Activated T-helper 1 cell treated with anti-CD3 and anti-CD28 coated beads, Interleukin-12 subunit alpha, Interleukin-12 subunit beta, Interleukin-2, Interleukin-4 antibody, amounts not matched to agents 30 ng/mL and 10 ng/mL and 1 ng/mL, durations not matched to agents 14 hours and 24 hours and 36 hours (primary cell): ENCODE measurements around the gene CCDC88C. TPM values are rescaled to one million over a fixed set of nuclear protein-coding genes. Genes with fewer than 3 reads are reported as not detected.

Source experiments
- DNase-seq: peaks from one replicate; pipeline ENCODE4 v3.0.0; 2021; ENCODE audit warnings: low spot score
- H3K27ac Mint-ChIP-seq: one replicate; pipeline ENCODE4 v1.8.0; 2021; ENCODE audit warnings: mild to moderate bottlenecking, mixed read lengths
- H3K27me3 Mint-ChIP-seq: one replicate; pipeline ENCODE4 v1.8.0; 2022; ENCODE audit warnings: mild to moderate bottlenecking, moderate library complexity, mixed read lengths; ENCODE audit not compliant: insufficient read depth
- H3K36me3 Mint-ChIP-seq: one replicate; pipeline ENCODE4 v1.8.0; 2021; ENCODE audit warnings: low read depth, mixed read lengths
- H3K4me1 Mint-ChIP-seq: one replicate; pipeline ENCODE4 v1.8.0; 2021; ENCODE audit warnings: low read depth, mixed read lengths
- H3K4me3 Mint-ChIP-seq: one replicate; pipeline ENCODE4 v1.8.0; 2021; ENCODE audit warnings: mild to moderate bottlenecking, moderate library complexity, mixed read lengths
- H3K9me3 Mint-ChIP-seq: one replicate; pipeline ENCODE4 v1.8.0; 2021; ENCODE audit warnings: mixed read lengths
- intact Hi-C: fragments of 100-400 bp; cut with micrococcal nuclease; formaldehyde crosslinking; loops from one replicate; pipeline ENCODE4 v1.15.1; 2024
- total RNA-seq: library from RNA; stranded (reverse); gene quantifications from 2 replicates; pipeline ENCODE4 v1.2.3, GENCODE V29; 2022

CCDC88C gene
- total RNA-seq, 1 donor from 2014 or later = 85.9 TPM

DNA sequence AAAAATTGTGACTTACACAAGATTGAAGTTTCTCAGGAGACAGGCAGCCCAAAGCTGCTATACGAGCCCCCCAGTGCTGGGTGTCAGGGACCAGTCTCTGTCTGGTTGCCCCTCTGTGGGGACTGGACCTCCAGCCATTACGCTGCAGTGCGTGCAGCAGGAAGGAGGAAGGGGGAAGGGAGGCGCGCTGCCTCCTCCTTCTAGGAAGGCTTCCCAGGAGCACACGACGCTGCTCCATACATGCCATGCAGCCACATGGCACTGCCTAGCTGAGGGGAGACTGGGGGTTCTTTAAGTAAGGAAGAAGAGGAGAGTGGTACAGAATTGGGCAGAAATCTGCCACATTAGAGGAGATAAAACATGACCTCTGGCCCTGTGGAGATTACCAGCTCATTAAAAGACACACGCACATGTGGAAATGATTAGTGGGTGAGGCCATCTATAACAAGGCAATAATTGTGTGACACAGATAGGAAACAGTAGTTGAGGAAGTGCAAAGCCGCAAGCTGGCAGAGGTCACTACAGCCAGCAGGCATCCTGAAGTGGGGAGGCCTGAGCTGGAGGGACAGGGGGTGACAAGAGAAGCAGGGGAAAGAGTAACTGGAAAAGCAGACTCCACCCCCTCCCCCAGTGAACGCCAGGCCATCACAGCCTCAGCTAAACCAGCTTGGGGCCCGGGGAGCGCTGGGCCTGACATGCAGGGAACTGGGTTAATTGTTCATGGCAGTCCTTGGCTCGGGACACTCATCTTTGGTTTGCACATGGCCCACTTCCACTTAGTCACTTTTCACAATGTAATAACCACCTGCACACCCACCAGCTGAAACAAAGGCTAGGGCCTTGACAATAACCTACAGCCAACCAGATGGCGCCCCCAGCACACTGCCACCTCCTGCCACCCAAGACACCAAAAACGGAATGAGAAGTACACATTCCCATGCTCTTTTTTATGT, 39.6 kb downstream of the CCDC88C start:
- intact Hi-C loops = loop anchor here (2.0 to 10.0 kb wide), 2 partner anchors 19 to 487 kb away; partner anchors contain the start of gene TC2N
- DNase-seq = no peak
- Mint-ChIP-seq H3K36me3 (peaks cover 22% of the 10 kb centered on the region), H3K9me3 (no peaks in the 10 kb centered on the region), H3K27ac (peak overlapping the region; percentile 18), H3K4me1 (peaks cover 93% of the 10 kb centered on the region), H3K27me3 (no peaks in the 10 kb centered on the region), H3K4me3 (peak overlapping the region; percentile 2)

DNA sequence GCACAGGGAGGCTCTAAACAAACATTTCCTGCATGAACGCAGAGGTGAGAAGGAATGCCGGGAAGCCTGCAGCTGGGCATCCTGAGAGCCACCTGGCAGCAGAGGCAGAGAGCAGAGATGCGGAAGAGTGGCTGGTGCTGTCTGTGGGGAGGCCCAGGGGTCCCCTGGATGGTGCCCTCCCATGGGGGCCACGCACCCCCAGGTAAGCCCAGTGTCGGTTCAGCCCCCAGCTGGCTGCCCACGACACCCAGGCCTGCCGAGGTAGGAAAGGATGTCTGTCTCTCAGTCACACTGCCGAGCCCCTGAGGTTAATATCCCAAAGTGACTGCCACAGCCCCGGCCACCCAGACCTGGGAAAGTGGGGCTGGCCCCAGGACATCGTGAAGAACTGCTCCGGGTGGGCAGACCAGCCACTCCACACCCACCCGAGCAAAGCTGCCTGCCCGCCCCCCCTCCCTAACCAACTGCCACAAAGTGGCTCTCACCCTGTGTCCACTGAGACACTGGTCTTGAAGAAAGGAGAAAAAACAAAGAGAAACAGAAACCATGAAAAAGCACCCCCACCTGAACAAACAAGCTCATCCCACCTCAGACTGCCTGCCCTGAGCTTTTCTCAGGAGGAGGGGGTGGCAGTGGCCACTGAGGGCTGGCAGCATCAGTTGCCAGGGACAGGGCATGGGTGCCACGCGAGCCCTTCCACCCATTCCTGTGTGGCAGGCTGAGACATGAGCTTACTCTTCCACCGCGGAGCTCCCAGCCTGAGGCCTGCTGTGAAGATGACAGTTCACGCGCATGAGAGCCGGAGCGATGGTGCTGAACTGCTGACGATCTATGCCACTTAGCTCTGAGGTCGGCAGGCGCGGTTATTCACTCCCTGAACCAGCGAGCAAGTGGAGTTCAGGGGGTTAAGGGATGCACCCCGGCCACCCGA, 40.8 kb downstream of the CCDC88C start:
- H3K9me3 Mint-ChIP-seq = no peaks in the 10 kb centered on the region
- intact Hi-C loops = loop anchor here (10.0 kb wide), 1 partner anchor 488 kb away; the partner anchor contains the start of gene TC2N
- H3K27ac Mint-ChIP-seq = peak overlapping the region; percentile 31
- H3K4me3 Mint-ChIP-seq = peak overlapping the region; percentile 48
- H3K36me3 Mint-ChIP-seq = peaks cover 16% of the 10 kb centered on the region
- no peak for DNase-seq
- no peaks in the 10 kb centered on the region for H3K27me3 Mint-ChIP-seq
- H3K4me1 Mint-ChIP-seq = peaks cover 93% of the 10 kb centered on the region

DNA sequence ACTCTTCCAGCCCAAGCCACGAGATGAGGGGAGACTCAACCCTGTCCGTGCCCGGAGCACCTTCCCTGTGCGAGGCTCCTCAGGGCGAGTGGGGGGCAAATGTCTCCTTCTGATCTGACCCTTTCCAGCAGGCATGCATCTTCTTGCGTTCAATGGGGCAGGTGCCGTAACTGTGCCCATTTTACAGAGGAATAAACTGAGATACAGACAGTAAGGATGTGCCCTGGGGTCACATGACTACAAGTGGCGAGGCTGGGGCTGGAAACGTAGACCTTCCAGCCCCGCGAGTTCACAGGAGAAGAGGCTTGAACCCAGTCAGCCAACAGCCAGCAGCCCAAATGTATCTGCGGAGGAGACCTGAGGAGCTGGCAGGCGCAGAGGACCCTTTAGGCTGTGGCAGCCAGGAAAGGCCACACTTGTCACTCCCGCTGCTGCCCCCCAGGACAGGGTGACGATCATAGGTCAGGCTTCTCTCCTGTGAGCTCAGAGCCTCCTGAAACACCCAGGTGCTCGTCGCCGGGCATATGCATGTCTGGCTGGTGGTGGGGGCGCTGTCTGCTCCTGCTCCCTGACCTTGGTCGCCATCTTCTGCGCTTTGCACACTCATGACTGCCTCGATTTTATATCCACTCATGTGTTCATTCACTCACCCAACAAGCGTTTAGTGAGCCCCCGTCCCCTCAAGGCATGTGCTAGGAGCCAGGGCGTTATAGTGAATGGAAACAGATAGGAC, 41.7 kb downstream of the CCDC88C start:
- Mint-ChIP-seq H3K27me3 (no peaks in the 10 kb centered on the region), H3K9me3 (no peaks in the 10 kb centered on the region), H3K4me3 (peak overlapping the region; percentile 31), H3K36me3 (peaks cover 14% of the 10 kb centered on the region), H3K4me1 (peaks cover 91% of the 10 kb centered on the region), H3K27ac (peak overlapping the region; percentile 94)
- no peak for DNase-seq
- intact Hi-C loops = loop anchor here (10.0 kb wide), 1 partner anchor 489 kb away; the partner anchor contains the start of gene TC2N

DNA sequence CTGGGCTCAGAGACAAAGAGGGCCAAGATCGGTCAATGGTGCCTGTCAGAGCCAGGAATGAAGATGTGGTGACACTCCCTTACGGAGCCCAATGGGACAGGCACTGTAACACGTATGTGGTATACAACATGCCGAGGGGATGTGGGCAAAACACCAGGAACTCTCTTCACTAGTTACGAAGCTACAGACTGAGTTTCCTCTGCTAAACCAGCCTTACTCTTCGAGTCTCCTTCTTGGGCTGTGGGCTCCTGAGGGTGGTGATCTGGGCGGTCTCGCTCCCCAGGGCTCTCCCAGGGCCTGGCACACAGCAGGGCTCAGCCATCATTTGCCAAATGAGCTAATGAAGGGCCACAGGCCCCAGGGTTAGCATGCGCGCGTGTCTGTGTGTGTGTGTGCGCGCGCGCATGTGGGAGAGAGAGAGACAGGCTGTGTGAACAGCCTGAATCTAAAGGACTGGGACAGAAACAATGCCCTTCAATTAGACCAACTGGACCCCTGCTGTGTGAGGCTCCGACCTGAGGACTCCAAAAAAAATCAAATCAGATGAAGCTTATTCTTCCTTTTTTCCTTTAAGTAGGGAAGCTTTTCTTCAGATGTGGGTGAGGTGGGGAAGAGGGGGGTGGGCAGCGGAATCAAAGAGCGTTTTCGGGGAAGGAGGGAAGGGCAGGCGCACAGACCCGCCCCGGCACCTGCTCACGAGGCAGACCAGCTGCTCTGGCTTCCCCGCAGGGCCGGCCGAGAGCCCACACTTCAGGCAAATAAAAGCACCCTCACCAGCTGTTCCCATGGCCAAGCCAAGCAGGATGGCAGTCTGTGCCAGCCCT, 42.5 kb downstream of the CCDC88C start:
- DNase-seq = no peak
- H3K27me3 Mint-ChIP-seq = no peaks in the 10 kb centered on the region
- H3K9me3 Mint-ChIP-seq = no peaks in the 10 kb centered on the region
- intact Hi-C loops = loop anchor here (1.0 to 10.0 kb wide), 2 partner anchors 13 to 490 kb away; partner anchors contain the start of gene TC2N
- H3K27ac Mint-ChIP-seq = peak overlapping the region; percentile 94
- peaks cover 91% of the 10 kb centered on the region for H3K4me1 Mint-ChIP-seq
- peak overlapping the region; percentile 75 for H3K4me3 Mint-ChIP-seq
- H3K36me3 Mint-ChIP-seq = peaks cover 11% of the 10 kb centered on the region

DNA sequence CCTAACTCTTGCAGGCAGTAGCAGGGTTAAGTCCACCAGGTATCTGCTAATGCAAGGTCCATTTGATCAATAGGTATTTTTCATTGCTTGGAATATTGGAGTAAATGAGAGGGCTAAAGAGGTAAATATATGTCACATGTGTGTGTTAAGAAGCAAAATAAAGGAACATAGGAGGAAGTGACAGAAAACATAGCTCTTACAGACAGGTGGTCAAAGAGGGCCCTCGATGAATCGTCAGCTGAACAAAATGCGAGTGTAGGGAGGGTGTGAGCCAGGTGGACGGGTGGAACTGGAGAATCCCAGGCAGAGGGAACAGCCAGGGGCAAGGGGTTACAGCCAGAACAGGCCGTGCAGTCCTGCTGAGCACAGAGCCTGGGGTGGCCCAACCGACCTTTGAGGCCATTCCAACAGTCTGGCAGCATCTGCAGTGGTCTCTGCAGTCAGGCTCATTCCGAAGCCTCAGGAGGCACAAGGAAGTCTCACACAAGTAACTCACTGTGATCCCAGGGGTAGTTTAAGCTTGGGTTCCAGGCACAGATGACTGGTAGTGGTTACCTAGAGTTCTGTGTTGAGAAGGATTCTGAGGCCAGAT, 43.2 kb downstream of the CCDC88C start:
- no peak for DNase-seq
- intact Hi-C loops = loop anchor here (1.0 to 10.0 kb wide), 2 partner anchors 14 to 490 kb away; partner anchors contain the start of gene TC2N
- Mint-ChIP-seq H3K4me3 (peak overlapping the region; percentile 75), H3K9me3 (no peaks in the 10 kb centered on the region), H3K27me3 (no peaks in the 10 kb centered on the region), H3K27ac (peak overlapping the region; percentile 94), H3K36me3 (peaks cover 11% of the 10 kb centered on the region), H3K4me1 (peaks cover 92% of the 10 kb centered on the region)

DNA sequence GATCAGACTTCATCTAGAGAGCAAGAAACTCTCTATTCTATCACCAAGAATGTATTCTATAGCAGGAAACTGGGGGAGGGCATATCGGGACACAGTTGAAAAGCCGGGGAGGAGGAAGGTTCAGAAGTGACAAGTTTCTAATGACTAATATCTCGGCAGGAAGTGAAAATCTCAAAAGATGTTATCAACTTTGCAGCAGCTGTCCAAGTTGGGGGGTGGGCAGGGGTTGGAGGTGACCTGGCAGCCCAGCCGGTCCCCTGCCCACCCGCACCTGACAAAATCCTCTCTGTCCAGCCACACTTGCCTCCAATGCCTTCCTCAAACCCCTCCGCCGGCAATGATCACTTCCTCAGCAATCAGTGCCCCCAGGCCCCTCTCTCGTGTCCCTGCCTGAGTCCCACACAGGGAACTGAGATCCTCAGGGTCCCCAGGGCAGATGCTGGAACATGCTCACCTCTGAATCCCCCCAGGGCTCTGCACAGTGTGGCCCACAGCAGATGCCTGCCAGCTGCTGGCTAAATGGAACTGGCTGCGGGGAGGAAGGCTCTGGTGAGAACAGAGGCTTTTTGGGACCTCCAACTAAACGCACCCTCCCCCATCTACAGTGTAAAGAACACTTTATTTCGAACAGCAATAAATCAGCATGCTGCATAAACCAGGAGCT, 43.9 kb downstream of the CCDC88C start:
- Mint-ChIP-seq H3K9me3 (no peaks in the 10 kb centered on the region), H3K27me3 (no peaks in the 10 kb centered on the region), H3K4me3 (peak overlapping the region; percentile 75), H3K27ac (peak overlapping the region; percentile 94), H3K4me1 (peaks cover 91% of the 10 kb centered on the region), H3K36me3 (peaks cover 11% of the 10 kb centered on the region)
- intact Hi-C loops = loop anchor here (1.0 to 10.0 kb wide), 9 partner anchors 15 to 491 kb away; partner anchors contain the start of gene TC2N
- peak; percentile 50 for DNase-seq

DNA sequence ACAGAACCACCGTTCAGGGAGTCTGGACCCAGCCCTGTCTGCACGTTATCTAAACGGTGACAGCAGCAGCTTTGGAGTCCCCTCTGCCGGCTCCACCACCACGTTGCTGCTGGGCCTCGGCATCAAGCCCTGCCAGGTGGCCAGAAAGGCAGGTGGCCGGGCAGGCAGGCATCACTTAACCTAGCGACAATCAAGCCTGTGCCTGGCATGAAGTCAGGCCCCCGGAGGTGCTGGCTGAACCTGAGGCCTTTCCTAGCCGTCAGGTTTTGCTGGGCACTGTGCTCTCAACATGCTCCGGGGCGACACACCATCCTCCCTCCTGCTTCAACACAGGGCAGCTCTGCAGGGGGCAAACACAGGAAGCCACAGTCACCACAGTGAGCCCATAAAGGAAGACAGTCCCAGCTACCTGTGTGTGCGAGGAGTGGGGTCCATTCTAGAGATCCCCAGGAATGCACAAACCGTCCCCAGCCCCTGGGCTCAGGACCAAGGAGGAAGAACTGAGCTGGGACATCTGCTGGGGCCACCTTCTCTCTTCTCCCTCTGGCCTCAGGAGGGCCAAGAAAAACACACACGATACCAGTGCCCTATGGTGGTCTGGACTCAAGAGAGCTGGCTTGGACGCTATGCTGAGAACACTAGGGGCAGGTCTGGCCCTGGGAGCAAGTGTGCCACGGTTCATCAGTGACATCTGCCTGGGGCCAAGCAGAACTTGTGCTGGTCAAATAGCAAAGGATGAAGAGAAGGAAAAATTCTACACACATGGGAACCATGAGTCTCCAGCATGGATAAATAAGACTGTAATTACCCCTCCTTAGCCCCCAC, 44.7 kb downstream of the CCDC88C start:
- H3K4me1 Mint-ChIP-seq = peaks cover 91% of the 10 kb centered on the region
- peak overlapping the region; percentile 94 for H3K27ac Mint-ChIP-seq
- intact Hi-C loops = loop anchor here (1.0 to 10.0 kb wide), 8 partner anchors 24 to 492 kb away; partner anchors contain the start of gene TC2N
- peaks cover 9% of the 10 kb centered on the region for H3K36me3 Mint-ChIP-seq
- H3K4me3 Mint-ChIP-seq = peak overlapping the region; percentile 75
- no peaks in the 10 kb centered on the region for H3K9me3 Mint-ChIP-seq
- H3K27me3 Mint-ChIP-seq = no peaks in the 10 kb centered on the region
- peak; percentile 37 for DNase-seq

DNA sequence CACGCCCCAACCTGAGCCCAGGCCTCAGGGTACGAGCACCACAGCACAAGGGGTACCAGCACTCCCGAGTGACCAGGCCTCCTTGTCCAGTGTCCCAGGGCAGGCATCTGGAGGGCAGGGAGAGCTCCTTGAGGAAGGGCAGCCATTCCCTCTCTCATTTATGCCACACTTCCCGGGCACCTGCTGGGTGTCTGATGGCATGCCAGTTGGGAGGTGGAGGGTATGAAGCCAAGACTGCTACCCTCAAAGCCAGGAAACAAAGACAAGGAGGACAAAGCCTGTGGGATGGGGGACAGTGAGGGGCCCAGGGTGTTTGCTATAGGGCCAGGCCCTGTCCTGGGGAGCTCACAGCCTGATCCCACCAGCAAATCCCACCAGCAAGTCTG, 45.6 kb downstream of the CCDC88C start:
- peak overlapping the region; percentile 61 for H3K4me3 Mint-ChIP-seq

DNA sequence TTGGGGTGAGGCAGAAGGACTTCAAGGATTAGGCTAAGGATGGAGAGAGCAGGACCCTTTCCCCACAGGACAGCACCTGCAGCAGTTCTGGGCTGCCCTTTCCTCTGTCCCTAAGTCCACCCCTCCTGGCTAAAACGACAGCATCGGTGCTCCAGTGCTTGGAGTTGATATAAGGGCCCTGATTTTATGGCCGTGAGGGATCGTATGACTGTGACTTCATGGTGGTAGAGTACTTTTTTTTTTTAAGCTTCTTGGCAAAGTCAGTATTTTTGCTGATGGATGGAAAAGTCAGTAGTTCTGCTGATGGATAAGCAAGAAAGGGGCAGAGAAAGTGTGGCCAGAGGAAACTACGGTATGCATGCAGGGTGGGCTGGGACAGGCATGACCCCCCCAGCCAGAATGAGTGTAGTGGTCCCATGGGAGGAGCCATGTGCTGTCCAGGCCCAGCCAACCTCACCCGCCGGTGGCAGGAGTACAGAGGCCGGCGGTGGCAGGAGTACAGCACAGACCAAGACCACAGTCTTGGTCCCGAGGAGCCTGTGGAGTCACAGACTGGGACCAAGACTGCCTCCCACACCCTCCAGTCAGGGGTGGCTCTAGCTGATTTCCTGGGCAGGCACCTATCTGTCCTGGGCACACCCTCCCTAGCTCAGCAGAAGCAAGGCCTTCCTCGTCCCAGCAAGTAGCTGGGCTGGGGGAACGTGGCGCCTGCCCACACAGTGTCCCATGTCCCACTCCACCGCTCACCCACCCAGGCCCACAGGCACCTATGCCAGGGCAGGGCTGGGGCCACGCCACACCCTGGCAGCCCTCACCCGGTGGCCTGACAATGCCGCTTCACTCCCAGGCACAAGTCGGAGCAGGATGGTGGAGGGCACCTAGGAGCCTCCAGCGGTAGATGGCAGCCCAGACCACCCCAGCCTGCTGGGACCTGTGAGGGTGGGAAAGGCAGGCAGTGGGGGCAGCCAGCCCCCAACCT, 46.3 kb downstream of the CCDC88C start:
- Mint-ChIP-seq H3K36me3 (peaks cover 5% of the 10 kb centered on the region), H3K27ac (peak overlapping the region; percentile 91), H3K4me3 (peak overlapping the region; percentile 74), H3K27me3 (no peaks in the 10 kb centered on the region), H3K4me1 (peaks cover 96% of the 10 kb centered on the region), H3K9me3 (no peaks in the 10 kb centered on the region)
- no peak for DNase-seq
- intact Hi-C loops = loop anchor here (10.0 kb wide), 1 partner anchor 494 kb away; the partner anchor contains the start of gene TC2N

More for the DNA sequence above, 45.6 kb downstream of the CCDC88C start:
- DNase-seq = no peak
- peak overlapping the region; percentile 94 for H3K27ac Mint-ChIP-seq
- H3K36me3 Mint-ChIP-seq = peaks cover 5% of the 10 kb centered on the region
- H3K27me3 Mint-ChIP-seq = no peaks in the 10 kb centered on the region
- intact Hi-C loops = loop anchor here (10.0 kb wide), 1 partner anchor 493 kb away; the partner anchor contains the start of gene TC2N
- H3K4me1 Mint-ChIP-seq = peaks cover 94% of the 10 kb centered on the region
- no peaks in the 10 kb centered on the region for H3K9me3 Mint-ChIP-seq
